Dedifferentiated amniotic fluid mesenchymal stem cell (primary cell): ENCODE results near the gene PLA2G4B.

Experiments
- DNase-seq: peaks from one replicate; pipeline ENCODE4 v3.0.0-alpha.2; 2016; ENCODE audit errors: extremely low spot score

Gene PLA2G4B

GRCh38 chr15:41869770-41870688 lies 31.4 kb downstream of the PLA2G4B start:
- DNase-seq = no peak

DNA sequence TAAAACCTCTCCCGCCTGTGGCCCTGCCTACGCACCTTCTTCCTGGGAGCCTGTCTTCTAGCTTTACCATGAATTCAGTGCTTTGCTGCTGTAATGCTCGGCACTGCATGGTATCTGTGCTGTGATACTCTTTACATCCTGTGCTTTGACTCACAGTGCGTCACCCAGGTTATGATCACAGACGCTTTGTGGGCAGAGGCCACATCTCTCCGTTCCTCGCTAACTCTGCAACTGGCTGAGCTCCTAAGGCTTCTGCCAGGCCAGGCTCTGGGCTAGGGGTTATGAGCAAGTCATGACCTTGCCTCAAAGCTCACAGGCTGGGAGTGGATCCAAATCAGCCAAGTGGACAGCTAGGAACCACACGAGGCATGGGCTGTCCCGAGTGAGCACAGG lies 32.0 kb downstream of the PLA2G4B start:
- DNase-seq = no peak

DNA sequence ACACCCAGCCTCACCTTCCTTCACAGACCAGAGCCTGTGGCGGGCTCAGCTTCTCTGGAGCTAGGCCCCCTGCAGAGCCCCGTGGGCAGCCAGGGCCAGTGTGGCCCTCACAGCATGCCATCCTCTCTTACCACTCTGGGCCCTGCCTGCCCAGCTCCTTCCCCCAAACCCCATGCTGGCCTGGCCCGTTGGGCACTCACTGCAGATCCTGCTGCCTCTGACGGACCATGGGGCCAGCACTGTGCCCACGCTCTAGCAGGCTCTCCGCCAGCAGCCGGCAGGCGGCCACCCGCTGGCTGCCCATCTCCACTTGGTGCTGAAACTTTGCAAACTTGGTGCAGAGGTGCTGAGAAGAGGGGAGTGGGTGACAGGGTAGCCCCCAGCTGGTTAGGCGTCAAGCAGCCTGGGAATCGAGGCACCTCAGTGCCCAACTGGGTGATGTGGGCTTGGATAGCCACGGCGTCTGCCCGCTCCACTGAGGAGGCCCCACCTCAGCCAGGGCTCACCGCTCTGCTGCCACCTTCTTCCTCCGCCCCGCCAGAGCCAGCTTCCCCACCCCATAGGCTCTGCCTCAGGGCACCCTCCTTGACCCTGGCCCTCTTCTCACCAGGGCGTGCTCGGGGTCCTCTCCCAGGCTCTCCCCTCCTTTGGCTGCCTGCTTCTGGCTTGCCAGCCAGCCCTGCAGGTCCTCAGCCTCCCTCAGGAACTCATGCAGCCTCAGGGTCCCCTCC lies 32.7 kb downstream of the PLA2G4B start:
- DNase-seq = no peak

- DNase-seq = no peak
Measured at GRCh38 chr15:41872166-41872747, 33.6 kb downstream of the PLA2G4B start.

GRCh38 chr15:41873711-41874110 lies 35.1 kb downstream of the PLA2G4B start:
- no peak for DNase-seq

GRCh38 chr15:41874736-41875135 lies 36.1 kb downstream of the PLA2G4B start:
- DNase-seq = no peak

DNA sequence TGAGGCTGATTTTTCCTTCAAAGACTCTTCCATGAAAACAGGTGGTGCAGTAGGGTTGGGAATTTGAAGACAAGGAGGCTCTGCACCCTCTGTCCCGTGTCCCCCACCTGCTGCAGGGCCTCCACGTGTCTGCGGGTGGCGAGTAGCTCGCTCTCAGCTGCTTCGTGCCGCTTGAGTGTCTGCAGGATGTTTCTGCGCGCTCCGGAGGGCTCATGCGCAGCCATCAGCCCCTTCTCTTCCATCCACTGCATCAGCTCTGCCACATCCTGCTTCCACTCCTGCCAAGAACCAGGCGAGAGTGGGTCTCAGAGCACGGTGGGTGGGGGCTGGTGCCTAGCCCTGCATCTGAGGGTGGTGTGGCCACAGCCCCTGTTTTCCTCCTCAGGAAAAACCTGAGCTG lies 37.4 kb downstream of the PLA2G4B start:
- DNase-seq = no peak

GRCh38 chr15:41876689-41877088 lies 38.0 kb downstream of the PLA2G4B start:
- DNase-seq = no peak

GRCh38 chr15:41877631-41878354 lies 39.1 kb downstream of the PLA2G4B start:
- no peak for DNase-seq

DNA sequence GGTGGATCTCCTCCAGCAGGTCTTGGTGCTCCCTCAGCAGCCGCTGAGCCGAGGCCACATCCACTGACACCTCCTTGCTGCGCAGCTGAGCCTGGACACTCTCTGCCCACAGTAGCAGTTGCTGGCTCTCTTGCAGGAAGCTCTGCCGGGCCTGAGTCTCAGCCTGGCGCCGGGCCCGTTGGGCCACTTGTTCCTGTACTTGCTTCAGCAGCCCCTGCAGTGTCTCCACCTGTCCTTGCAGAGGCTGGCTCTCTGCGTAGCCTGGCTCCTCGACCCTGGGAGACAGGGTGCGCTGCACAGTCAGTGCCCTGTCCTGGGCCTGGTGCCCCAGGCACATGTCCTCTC lies 39.7 kb downstream of the PLA2G4B start:
- no peak for DNase-seq

DNA sequence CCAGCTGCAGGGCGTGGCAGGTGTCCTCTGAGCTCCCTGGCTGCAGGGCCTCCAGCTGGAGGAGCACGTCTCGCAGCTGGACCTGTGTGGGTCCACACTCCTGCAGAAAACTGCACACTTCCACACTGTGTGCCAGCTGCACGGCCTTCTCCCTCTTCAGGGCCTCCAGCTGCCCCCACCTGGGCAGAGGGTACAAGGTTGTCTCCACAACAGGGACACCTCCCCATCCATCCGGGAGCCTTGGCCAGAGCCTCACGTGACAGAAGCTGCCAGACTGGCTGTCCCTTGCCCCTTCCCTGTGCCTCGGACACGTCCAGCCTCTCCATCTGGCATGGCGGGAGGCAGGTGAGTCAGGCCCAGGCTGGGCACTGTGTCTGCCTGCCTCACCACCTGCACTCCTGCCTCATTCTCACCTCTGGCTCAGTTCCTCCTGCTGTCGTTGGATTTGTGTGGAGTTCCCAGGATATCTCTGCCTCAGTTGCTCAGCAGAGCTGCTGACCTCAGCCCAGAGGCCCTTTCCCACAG lies 40.7 kb downstream of the PLA2G4B start:
- no peak for DNase-seq

- DNase-seq = no peak
Measured at GRCh38 chr15:41880156-41880877, 41.7 kb downstream of the PLA2G4B start.

DNA sequence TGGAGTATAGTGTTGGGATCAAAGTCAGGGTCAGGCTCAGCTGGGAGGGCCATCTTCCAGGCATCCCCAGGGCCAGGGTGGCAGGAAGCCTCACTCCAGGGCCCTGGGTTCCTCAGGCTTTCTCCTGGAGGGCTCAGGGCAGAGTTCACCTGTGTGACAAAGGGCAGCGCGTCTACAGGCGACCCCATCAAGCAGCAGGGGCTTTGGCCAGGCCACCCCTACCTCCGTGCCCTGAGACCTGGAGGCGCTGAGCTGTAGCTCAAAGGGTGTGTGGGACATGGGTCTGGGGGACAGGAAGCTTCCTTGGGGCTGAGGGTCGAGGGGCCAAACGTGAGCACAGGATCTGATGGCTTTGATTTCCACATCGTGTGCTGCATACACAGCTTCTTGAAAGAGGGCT lies 42.4 kb downstream of the PLA2G4B start:
- no peak for DNase-seq

- DNase-seq = no peak
Measured at GRCh38 chr15:41881550-41881919, 42.9 kb downstream of the PLA2G4B start.

- no peak for DNase-seq
Measured at GRCh38 chr15:41881920-41882688, 43.5 kb downstream of the PLA2G4B start.

DNA sequence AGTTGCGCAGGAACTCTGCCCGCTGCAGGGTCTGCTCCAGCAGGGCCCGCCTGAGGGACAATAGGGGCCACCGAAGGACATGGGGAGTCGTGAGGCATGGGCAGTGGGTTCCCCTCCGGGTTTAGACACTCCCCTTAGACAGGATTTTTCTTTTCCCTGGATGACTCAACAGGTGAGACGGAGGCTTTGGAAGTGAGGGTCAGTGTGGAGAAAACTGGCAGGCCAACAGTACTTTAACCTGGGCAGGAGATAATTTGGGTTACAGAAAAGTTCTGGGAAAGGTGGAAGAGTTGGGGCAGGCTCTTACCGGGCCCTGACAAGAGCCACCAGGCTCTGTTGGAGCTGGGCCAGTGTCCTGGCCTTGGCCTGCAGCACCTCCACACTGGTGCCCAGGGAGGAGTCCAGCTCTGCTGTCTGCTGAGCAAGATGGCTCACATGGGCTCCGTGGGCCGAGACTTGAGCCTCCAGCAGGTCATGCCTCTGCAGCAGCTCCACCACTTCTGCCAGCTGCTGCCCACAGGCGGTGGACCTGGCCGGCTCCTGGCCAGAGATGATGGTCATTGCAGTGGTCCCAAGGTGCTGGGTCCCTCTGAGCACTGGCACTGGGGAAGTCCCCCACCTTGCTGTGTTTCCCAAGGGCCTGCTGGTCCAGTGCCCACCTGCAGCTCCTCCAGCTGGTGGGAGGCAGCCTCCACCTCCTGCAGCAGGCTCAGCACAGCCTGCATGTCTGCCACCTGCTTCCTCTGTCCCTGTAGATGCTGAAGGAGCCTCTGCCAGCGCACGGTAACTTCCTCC lies 44.2 kb downstream of the PLA2G4B start:
- no peak for DNase-seq

GRCh38 chr15:41883484-41883825 lies 44.8 kb downstream of the PLA2G4B start:
- DNase-seq = no peak

- DNase-seq = no peak
Measured at GRCh38 chr15:41884458-41884857, 45.8 kb downstream of the PLA2G4B start.

GRCh38 chr15:41885321-41885720 lies 46.7 kb downstream of the PLA2G4B start:
- no peak for DNase-seq

DNA sequence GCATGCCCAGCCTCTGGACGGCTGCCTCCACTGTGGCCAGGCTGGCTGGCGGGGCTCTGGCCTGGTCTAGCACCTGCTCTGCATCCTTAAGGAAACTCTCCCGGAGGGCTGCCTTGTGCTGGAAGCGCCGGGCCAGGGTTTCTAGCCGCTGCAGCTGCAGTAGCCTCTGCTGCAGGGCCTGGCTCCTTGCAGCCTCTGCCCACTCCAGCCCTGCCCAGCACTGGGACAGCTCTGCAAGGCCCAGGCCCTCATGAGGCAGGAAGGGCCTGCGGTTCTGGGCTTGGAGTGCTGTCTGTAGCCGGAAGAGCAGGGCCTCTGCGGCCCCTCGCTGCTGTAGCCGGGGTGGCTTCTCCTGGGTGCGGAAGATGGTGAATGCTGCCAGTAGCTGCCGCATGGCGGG lies 47.2 kb downstream of the PLA2G4B start:
- no peak for DNase-seq
